Activated B cell treated with CpG ODN at 0.5 μM for 24 hours (primary cell): ENCODE measurements around the gene SH3D21. TPM values are rescaled to one million over a fixed set of nuclear protein-coding genes. Genes with fewer than 3 reads are reported as not detected.
A peak's percentile ranks its signal among the peaks of the same experiment; 100 is the strongest.

Experiments
- ATAC-seq: fragments of 200-7000 bp; cut with Tn5 transposase; one replicate; pipeline ENCODE4 v1.10.0; 2021; ENCODE audit warnings: low read depth, mild to moderate bottlenecking, moderate library complexity
- CTCF ChIA-PET: fragments of 350-600 bp; sonication (Branson Sonifier 250); formaldehyde crosslinking; loops from one replicate; lab custom pipeline; 2021; ENCODE audit warnings: antibody characterized with exemption; lab: Charles Lee
- POLR2A ChIA-PET: fragments of 350-600 bp; sonication (Branson Sonifier 250); formaldehyde crosslinking; loops from one replicate; lab custom pipeline; 2021; ENCODE audit warnings: antibody characterized with exemption; lab: Charles Lee
- DNase-seq: peaks from one replicate; pipeline ENCODE4 v3.0.0; 2022
- H3K27ac Mint-ChIP-seq: one replicate; pipeline ENCODE4 v1.8.0; 2020; ENCODE audit warnings: mixed read lengths
- H3K27me3 Mint-ChIP-seq: one replicate; pipeline ENCODE4 v1.8.0; 2021; ENCODE audit warnings: mixed read lengths
- H3K36me3 Mint-ChIP-seq: one replicate; pipeline ENCODE4 v1.8.0; 2021; ENCODE audit warnings: low read depth, mixed read lengths
- H3K4me1 Mint-ChIP-seq: one replicate; pipeline ENCODE4 v1.8.0; 2021; ENCODE audit warnings: mixed read lengths
- H3K4me3 Mint-ChIP-seq: one replicate; pipeline ENCODE4 v1.8.0; 2020; ENCODE audit warnings: mild to moderate bottlenecking, mixed read lengths
- H3K9me3 Mint-ChIP-seq: one replicate; pipeline ENCODE4 v1.8.0; 2020; ENCODE audit warnings: mixed read lengths
- intact Hi-C: fragments of 100-400 bp; cut with micrococcal nuclease; formaldehyde crosslinking; loops from one replicate; pipeline ENCODE4 v1.15.1; 2024
- total RNA-seq: library from RNA; stranded (reverse); gene quantifications from 2 replicates; pipeline ENCODE4 v1.2.3, GENCODE V29; 2022
- TF ChIP-seq, protein P1 (sequence below): fragments of 200-600 bp; IDR thresholded peaks from one replicate; pipeline ENCODE4 v1.8.0; 2022; ENCODE audit warnings: antibody characterized with exemption, mild to moderate bottlenecking

SH3D21 gene
- total RNA-seq, 1 donor from 2014 or later = 11.5 TPM

DNA sequence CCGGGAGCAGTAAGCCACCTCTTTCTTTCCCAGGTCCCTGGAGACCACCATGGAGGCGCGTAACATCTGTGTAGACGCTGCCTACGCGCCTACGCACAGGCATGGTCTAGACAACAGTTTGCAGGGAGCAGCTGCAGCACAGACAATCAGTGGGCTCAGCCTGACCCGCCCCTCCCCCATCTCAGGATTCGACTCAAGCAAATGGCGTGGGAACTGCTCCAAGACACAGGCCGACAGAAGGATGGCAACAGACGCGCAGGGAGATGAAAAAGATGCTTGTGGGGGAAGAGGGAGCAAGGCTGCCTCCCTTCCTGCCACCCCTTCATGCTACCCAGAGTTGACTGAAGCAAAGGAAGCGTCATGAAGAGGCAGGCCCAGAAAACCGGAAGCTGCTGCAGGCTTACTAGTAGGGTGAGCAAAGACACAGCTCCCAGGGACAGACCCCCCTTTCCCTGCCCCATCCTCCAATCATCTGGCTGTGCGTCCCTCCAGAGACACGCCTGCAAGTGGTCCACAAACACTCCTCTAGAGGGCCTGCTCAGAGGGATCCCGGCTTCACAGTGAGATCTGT, 60.0 kb downstream of the SH3D21 start:
- Mint-ChIP-seq H3K27ac (peak overlapping the region; percentile 66), H3K27me3 (no peaks in the 10 kb centered on the region), H3K9me3 (no peaks in the 10 kb centered on the region), H3K4me3 (no peak overlapping the region), H3K4me1 (peaks cover 54% of the 10 kb centered on the region), H3K36me3 (peaks cover 47% of the 10 kb centered on the region)
- ATAC-seq = peak; percentile 52
- intact Hi-C loops = no loop called here
- TF ChIP-seq, protein P1, sequence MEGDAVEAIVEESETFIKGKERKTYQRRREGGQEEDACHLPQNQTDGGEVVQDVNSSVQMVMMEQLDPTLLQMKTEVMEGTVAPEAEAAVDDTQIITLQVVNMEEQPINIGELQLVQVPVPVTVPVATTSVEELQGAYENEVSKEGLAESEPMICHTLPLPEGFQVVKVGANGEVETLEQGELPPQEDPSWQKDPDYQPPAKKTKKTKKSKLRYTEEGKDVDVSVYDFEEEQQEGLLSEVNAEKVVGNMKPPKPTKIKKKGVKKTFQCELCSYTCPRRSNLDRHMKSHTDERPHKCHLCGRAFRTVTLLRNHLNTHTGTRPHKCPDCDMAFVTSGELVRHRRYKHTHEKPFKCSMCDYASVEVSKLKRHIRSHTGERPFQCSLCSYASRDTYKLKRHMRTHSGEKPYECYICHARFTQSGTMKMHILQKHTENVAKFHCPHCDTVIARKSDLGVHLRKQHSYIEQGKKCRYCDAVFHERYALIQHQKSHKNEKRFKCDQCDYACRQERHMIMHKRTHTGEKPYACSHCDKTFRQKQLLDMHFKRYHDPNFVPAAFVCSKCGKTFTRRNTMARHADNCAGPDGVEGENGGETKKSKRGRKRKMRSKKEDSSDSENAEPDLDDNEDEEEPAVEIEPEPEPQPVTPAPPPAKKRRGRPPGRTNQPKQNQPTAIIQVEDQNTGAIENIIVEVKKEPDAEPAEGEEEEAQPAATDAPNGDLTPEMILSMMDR = no peak
- DNase-seq = no peak
- CTCF ChIA-PET = interaction anchor here (1.1 to 3.7 kb wide), 6 partner anchors 17 to 56 kb away, joined by 3 to 29 read pairs (median 4); no protein-coding TSS in a partner anchor
- POLR2A ChIA-PET = interaction anchor here (0.6 to 4.0 kb wide), 5 partner anchors 19 to 129 kb away, joined by 3 to 34 read pairs (median 5); partner anchors contain the start of genes LSM10 and STK40

DNA sequence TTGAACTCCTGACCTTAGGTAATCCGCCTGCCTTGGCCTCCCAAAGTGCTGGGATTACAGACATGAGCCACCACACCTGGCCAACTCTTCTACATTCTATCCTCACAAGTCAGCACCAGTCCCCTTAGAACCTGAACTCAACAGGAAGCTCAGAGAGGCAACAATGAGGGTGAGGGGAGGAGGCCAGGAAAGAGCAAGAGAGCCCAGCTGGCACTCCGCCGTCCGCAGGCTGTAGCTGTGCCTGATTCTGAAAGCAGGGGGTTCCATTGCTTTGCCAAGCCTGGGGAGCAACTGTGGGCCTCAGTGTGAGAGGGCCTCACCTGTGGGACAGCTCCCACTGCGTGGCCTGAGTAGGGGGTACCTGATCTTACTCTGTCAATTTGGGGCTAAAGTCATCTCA, 60.9 kb downstream of the SH3D21 start:
- ChIA-PET CTCF (interaction anchor here (0.7 to 3.7 kb wide), 8 partner anchors 7 to 55 kb away, joined by 3 to 29 read pairs (median 6); no protein-coding TSS in a partner anchor), POLR2A (interaction anchor here (0.6 to 4.0 kb wide), 2 partner anchors 20 to 130 kb away, joined by 5 to 34 read pairs; no protein-coding TSS in a partner anchor)
- intact Hi-C loops = no loop called here
- H3K36me3 Mint-ChIP-seq = peaks cover 38% of the 10 kb centered on the region
- TF ChIP-seq, protein P1 = no peak
- H3K27ac Mint-ChIP-seq = peak overlapping the region; percentile 66
- no peaks in the 10 kb centered on the region for H3K27me3 Mint-ChIP-seq
- ATAC-seq (no peak), DNase-seq (no peak)
- no peaks in the 10 kb centered on the region for H3K9me3 Mint-ChIP-seq
- H3K4me1 Mint-ChIP-seq = peaks cover 62% of the 10 kb centered on the region
- H3K4me3 Mint-ChIP-seq = no peak overlapping the region

DNA sequence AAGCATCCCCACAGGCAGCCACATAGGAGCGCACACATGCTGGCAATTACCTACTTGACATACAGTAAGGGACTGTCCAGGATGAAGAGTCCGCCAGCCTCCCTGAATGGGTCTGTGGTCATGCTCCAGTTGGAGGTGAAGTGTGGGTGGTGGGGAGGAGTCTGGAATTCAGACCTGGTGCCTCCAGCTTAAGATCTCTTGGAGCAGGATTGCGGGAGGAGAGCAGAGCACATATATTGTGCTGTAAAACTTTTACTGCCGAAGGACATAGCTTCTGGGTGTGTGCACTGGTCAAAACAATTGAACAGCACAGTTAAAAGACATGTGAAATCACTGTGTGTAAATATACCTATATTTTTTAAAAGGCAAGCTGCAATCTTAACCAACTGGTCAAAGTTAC, 61.6 kb downstream of the SH3D21 start:
- H3K27me3 Mint-ChIP-seq = no peaks in the 10 kb centered on the region
- ChIA-PET CTCF (interaction anchor here (0.7 to 3.7 kb wide), 10 partner anchors 8 to 88 kb away, joined by 3 to 29 read pairs (median 8); no protein-coding TSS in a partner anchor), POLR2A (interaction anchor here (1.8 to 4.0 kb wide), 3 partner anchors 19 to 30 kb away, joined by 6 to 34 read pairs (median 6); partner anchors contain the start of gene LSM10)
- no peak overlapping the region for H3K27ac Mint-ChIP-seq
- H3K9me3 Mint-ChIP-seq = no peaks in the 10 kb centered on the region
- no peak for DNase-seq
- H3K36me3 Mint-ChIP-seq = peaks cover 32% of the 10 kb centered on the region
- TF ChIP-seq, protein P1 = no peak
- peaks cover 69% of the 10 kb centered on the region for H3K4me1 Mint-ChIP-seq
- no peak overlapping the region for H3K4me3 Mint-ChIP-seq
- intact Hi-C loops = loop anchor here (2.0 kb wide), 1 partner anchor 61 kb away; the partner anchor contains the start of gene SH3D21
- no peak for ATAC-seq

DNA sequence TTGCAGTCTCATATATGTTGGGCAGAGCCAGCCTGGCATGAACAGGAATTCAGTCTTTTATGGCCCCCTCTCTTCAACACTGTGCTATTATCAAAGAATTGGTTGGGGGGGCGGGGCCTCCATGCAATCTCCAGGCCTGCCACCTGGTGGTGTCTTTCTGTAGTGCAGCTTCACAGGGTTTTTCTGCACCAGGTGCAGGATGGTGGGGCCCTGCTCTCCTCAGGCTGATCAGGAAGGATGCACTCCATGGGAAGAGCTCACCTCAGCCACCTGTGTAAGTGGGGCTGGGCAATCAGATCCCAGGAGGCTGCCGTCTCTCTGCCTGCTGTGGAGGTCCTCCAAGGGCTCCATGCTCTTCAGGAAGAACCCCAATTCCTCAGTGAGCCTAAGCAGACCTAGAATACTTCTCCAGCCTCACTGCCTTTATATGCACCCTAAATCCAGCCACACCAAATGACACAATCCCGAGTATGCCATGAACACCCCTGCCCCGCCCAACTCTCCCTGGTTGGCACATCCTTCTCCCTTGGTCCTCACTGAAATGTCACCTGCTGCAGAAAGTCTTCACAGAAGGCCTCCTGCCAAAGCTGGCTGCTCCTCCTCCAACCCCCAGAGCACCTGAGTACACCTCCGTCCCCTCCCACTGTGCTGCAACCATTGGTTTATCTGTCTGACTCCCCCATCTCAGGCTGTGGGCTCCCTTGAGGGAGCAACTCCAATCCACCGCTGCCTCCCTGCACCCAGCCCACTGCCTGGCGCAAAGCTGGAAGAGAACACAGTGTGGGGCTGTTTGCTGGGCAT, 63.1 kb downstream of the SH3D21 start:
- Mint-ChIP-seq H3K36me3 (peaks cover 27% of the 10 kb centered on the region), H3K4me3 (peak overlapping the region; percentile 28), H3K9me3 (no peaks in the 10 kb centered on the region), H3K27me3 (no peaks in the 10 kb centered on the region), H3K4me1 (peaks cover 84% of the 10 kb centered on the region), H3K27ac (peak overlapping the region; percentile 93)
- DNase-seq (peak; percentile 77), ATAC-seq (peak; percentile 64)
- TF ChIP-seq, protein P1 = no peak
- intact Hi-C loops = loop anchor here (1.0 to 2.0 kb wide), 7 partner anchors 17 to 270 kb away; partner anchors contain the start of genes SH3D21 and TRAPPC3
- CTCF ChIA-PET = interaction anchor here (0.7 to 3.7 kb wide), 16 partner anchors 9 to 84 kb away, joined by 3 to 29 read pairs (median 4); partner anchors contain the start of gene EVA1B
- POLR2A ChIA-PET = interaction anchor here (0.8 to 4.0 kb wide), 7 partner anchors 8 to 63 kb away, joined by 3 to 34 read pairs (median 6); partner anchors contain the start of genes LSM10 and SH3D21

Other genes with a start within 250 kb of the SH3D21 start
- gene TEKT2, start 222.3 kb upstream of the SH3D21 start, total RNA-seq = not detected in 2 replicates
- gene ADPRS, start 217.5 kb upstream of the SH3D21 start, total RNA-seq = 23.0 and 23.9 TPM in 2 replicates
- gene COL8A2, start 181.1 kb upstream of the SH3D21 start, total RNA-seq = 0.24 and 0.64 TPM in 2 replicates
- gene TRAPPC3, start 156.9 kb upstream of the SH3D21 start, total RNA-seq = 45.3 and 48.5 TPM in 2 replicates
- 56.5 and 59.9 TPM in 2 replicates for gene MAP7D1, start 150.2 kb upstream of the SH3D21 start, total RNA-seq
- gene THRAP3, start 81.9 kb upstream of the SH3D21 start, total RNA-seq = 142 and 145 TPM in 2 replicates
- 1.2 and 1.3 TPM in 2 replicates for gene EVA1B, start 17.3 kb downstream of the SH3D21 start, total RNA-seq
- 62.7 and 63.7 TPM in 2 replicates for gene STK40, start 79.6 kb downstream of the SH3D21 start, total RNA-seq
- gene LSM10, start 91.5 kb downstream of the SH3D21 start, total RNA-seq = 59.8 and 62.7 TPM in 2 replicates
- gene OSCP1, start 144.1 kb downstream of the SH3D21 start, total RNA-seq = 1.2 and 1.8 TPM in 2 replicates
- 63.5 and 67.0 TPM in 2 replicates for gene MRPS15, start 158.0 kb downstream of the SH3D21 start, total RNA-seq
- gene CSF3R, start 176.5 kb downstream of the SH3D21 start, total RNA-seq = 0.12 TPM in 1 of 2 replicates, not detected in the other